HAP-1 (cell line): ENCODE measurements around the gene CYP1B1.
"Not testable (repeated sequence)": the region's sequence is repeated elsewhere in the genome, so short reads cannot be mapped to it uniquely, and the experiment has no call there.

Experiments used
- DNase-seq, 2 experiments: peaks; one replicate each; pipeline ENCODE4 v3.0.0-alpha.2; 2016 to 2020; ENCODE audit warnings: low spot score in 2 of 2
- H3K27me3 ChIP-seq: fragments of 250-450 bp; sonication (Bioruptor Pico); 2 replicates; pipeline ENCODE4 v1.5.1; 2020; ENCODE audit warnings: low read depth, mild to moderate bottlenecking, moderate library complexity
- H3K36me3 ChIP-seq: fragments of 250-450 bp; sonication (Bioruptor Pico); replicated peaks from 2 replicates; pipeline ENCODE4 v1.5.1; 2020; ENCODE audit warnings: mild to moderate bottlenecking
- H3K4me1 ChIP-seq: fragments of 250-450 bp; sonication (Bioruptor Pico); 2 replicates; pipeline ENCODE4 v1.5.1; 2020; ENCODE audit warnings: mild to moderate bottlenecking
- H3K4me3 ChIP-seq: fragments of 250-450 bp; sonication (Bioruptor Pico); 2 replicates; pipeline ENCODE4 v1.5.1; 2020; ENCODE audit warnings: mild to moderate bottlenecking, moderate library complexity
- H3K9me3 ChIP-seq: fragments of 250-450 bp; sonication (Bioruptor Pico); 2 replicates; pipeline ENCODE4 v1.5.1; 2020; ENCODE audit warnings: mild to moderate bottlenecking, moderate library complexity
- in situ Hi-C: fragments of 300-500 bp; cut with MboI; formaldehyde crosslinking; loops from 3 replicates; pipeline ENCODE4 v1.14.3; 2020; ENCODE audit warnings: low sequenced_read_pairs, inconsistent platforms, mixed read lengths

CYP1B1 gene

GRCh38 chr2:38095079-38095995 is 19.4 kb upstream of the CYP1B1 start:
- peaks cover 3% of the 10 kb centered on the region; the same call in 1 of the 2 replicates for H3K27me3 ChIP-seq
- no peaks in the 10 kb centered on the region for H3K36me3 ChIP-seq
- DNase-seq, result no peak
- no peaks in the 10 kb centered on the region for H3K9me3 ChIP-seq
- peaks cover 30% of the 10 kb centered on the region for H3K4me1 ChIP-seq
- in situ Hi-C loops, result no loop called here
- no peak overlapping the region for H3K4me3 ChIP-seq

- H3K4me1 ChIP-seq, result peaks cover 24% of the 10 kb centered on the region
- in situ Hi-C loops, result no loop called here
- DNase-seq, result no peak
- H3K4me3 ChIP-seq, result no peak overlapping the region
- H3K36me3 ChIP-seq, result no peaks in the 10 kb centered on the region
- peaks cover 1% of the 10 kb centered on the region; the same call in 1 of the 2 replicates for H3K27me3 ChIP-seq
- H3K9me3 ChIP-seq, result no peaks in the 10 kb centered on the region
These were observed 17.7 kb upstream of the CYP1B1 start for GRCh38 chr2:38093527-38094165.

GRCh38 chr2:38092196-38092902 is 16.4 kb upstream of the CYP1B1 start:
- Histone ChIP-seq H3K4me3 (no peak overlapping the region), H3K36me3 (no peaks in the 10 kb centered on the region), H3K9me3 (no peaks in the 10 kb centered on the region), H3K4me1 (peaks cover 14% of the 10 kb centered on the region), H3K27me3 (no peaks in the 10 kb centered on the region)
- DNase-seq, result no peak
- in situ Hi-C loops, result no loop called here

GRCh38 chr2:38091760-38092159 is 15.8 kb upstream of the CYP1B1 start:
- no peaks in the 10 kb centered on the region for H3K9me3 ChIP-seq
- no peaks in the 10 kb centered on the region for H3K27me3 ChIP-seq
- H3K36me3 ChIP-seq, result no peaks in the 10 kb centered on the region
- no peak overlapping the region for H3K4me3 ChIP-seq
- DNase-seq, result no peak
- H3K4me1 ChIP-seq, result peaks cover 9% of the 10 kb centered on the region
- in situ Hi-C loops, result no loop called here

- no peak for DNase-seq
- Histone ChIP-seq H3K27me3 (no peaks in the 10 kb centered on the region), H3K4me3 (no peak overlapping the region), H3K4me1 (peaks cover 6% of the 10 kb centered on the region), H3K36me3 (no peaks in the 10 kb centered on the region), H3K9me3 (no peaks in the 10 kb centered on the region)
- in situ Hi-C loops, result no loop called here
These were observed 15.0 kb upstream of the CYP1B1 start for GRCh38 chr2:38090928-38091327.

GRCh38 chr2:38090212-38090611 is 14.3 kb upstream of the CYP1B1 start:
- H3K9me3 ChIP-seq, H3K4me3 ChIP-seq, in situ Hi-C loops, H3K36me3 ChIP-seq, DNase-seq, H3K27me3 ChIP-seq, H3K4me1 ChIP-seq: not testable (repeated sequence)

- H3K36me3 ChIP-seq, in situ Hi-C loops, H3K4me3 ChIP-seq, H3K27me3 ChIP-seq, DNase-seq, H3K9me3 ChIP-seq, H3K4me1 ChIP-seq: not testable (repeated sequence)
These were observed 10.2 kb upstream of the CYP1B1 start for GRCh38 chr2:38085998-38086698.

GRCh38 chr2:38084556-38084955 is 8.6 kb upstream of the CYP1B1 start:
- H3K4me3 ChIP-seq, H3K4me1 ChIP-seq, H3K27me3 ChIP-seq, in situ Hi-C loops, DNase-seq, H3K9me3 ChIP-seq, H3K36me3 ChIP-seq: not testable (repeated sequence)

- in situ Hi-C loops, H3K4me1 ChIP-seq, DNase-seq, H3K4me3 ChIP-seq, H3K36me3 ChIP-seq, H3K27me3 ChIP-seq, H3K9me3 ChIP-seq: not testable (repeated sequence)
These were observed 6.8 kb upstream of the CYP1B1 start for GRCh38 chr2:38082727-38083126.

- H3K36me3 ChIP-seq, result no peaks in the 10 kb centered on the region
- no peaks in the 10 kb centered on the region; the same call in 1 of the 2 replicates for H3K4me1 ChIP-seq
- H3K9me3 ChIP-seq, result no peaks in the 10 kb centered on the region
- no peak overlapping the region for H3K4me3 ChIP-seq
- no peak for DNase-seq
- H3K27me3 ChIP-seq, result peaks cover 14% of the 10 kb centered on the region
- in situ Hi-C loops, result no loop called here
These were observed 4.4 kb upstream of the CYP1B1 start for GRCh38 chr2:38080346-38080745.

- in situ Hi-C loops, result no loop called here
- no peaks in the 10 kb centered on the region for H3K36me3 ChIP-seq
- H3K9me3 ChIP-seq, result no peaks in the 10 kb centered on the region
- H3K27me3 ChIP-seq, result peaks cover 24% of the 10 kb centered on the region
- H3K4me1 ChIP-seq, result no peaks in the 10 kb centered on the region; the same call in 1 of the 2 replicates
- DNase-seq, result no peak
- no peak overlapping the region for H3K4me3 ChIP-seq
These were observed 3.4 kb upstream of the CYP1B1 start for GRCh38 chr2:38079116-38080052.

- H3K4me3 ChIP-seq, result peak overlapping the region; percentile 26
- no peaks in the 10 kb centered on the region; the same call in 1 of the 2 replicates for H3K4me1 ChIP-seq
- H3K27me3 ChIP-seq, result peaks cover 43% of the 10 kb centered on the region
- no peaks in the 10 kb centered on the region for H3K36me3 ChIP-seq
- no peak for DNase-seq
- in situ Hi-C loops, result no loop called here
- H3K9me3 ChIP-seq, result no peaks in the 10 kb centered on the region
These were observed 1.4 kb upstream of the CYP1B1 start for GRCh38 chr2:38077431-38077769.
